Fibroblast of lung (primary cell): ENCODE data around the gene USP8. TPM values are rescaled to one million over a fixed set of nuclear protein-coding genes. Genes with fewer than 3 reads are reported as not detected.
"Not testable (repeated sequence)": the region's sequence is repeated elsewhere in the genome, so short reads cannot be mapped to it uniquely, and the experiment has no call there.

Experiments used
- DNase-seq, 2 donors: peaks; one replicate each; pipeline versions ENCODE4 v3.0.0 to v3.0.0-alpha.2; 2010; ENCODE audit warnings: low read depth in 2 of 2
- H2AFZ ChIP-seq: 2 replicates; pipeline ENCODE4 v1.5.1; 2012; ENCODE audit warnings: low read length, control low read depth, inconsistent platforms
- H3K27ac ChIP-seq: 2 replicates; pipeline ENCODE4 v1.5.1; 2011; ENCODE audit warnings: low read length, control low read depth; ENCODE audit not compliant: insufficient read depth
- H3K27me3 ChIP-seq: 2 replicates; pipeline ENCODE4 v1.5.1; 2011; ENCODE audit warnings: mild to moderate bottlenecking, low read length; ENCODE audit not compliant: control insufficient read depth, insufficient read depth
- H3K36me3 ChIP-seq: 2 replicates; pipeline ENCODE4 v1.5.1; 2011; ENCODE audit warnings: low read length; ENCODE audit not compliant: control insufficient read depth, insufficient read depth
- H3K4me1 ChIP-seq: 2 replicates; pipeline ENCODE4 v1.5.1; 2011; ENCODE audit warnings: low read length; ENCODE audit not compliant: control insufficient read depth, insufficient read depth; ENCODE audit errors: extremely low read depth
- H3K4me2 ChIP-seq: 2 replicates; pipeline ENCODE4 v1.5.1; 2011; ENCODE audit warnings: low read length, control low read depth; ENCODE audit not compliant: insufficient read depth; ENCODE audit errors: extremely low read depth
- H3K4me3 ChIP-seq, 4 experiments: fragments of 200-600 bp in 1 of 4; sonication (generic) in 1 of 4; replicated peaks in 1 of 4; 2 replicates each; pipeline ENCODE4 v1.5.1; 2011 to 2016; ENCODE audit warnings: low read length in 4 of 4, low read depth in 3 of 4, mild to moderate bottlenecking in 3 of 4, control low read depth in 2 of 4, inconsistent platforms in 1 of 4, mixed read lengths in 1 of 4; ENCODE audit not compliant: insufficient read depth in 1 of 4; ENCODE audit errors: control extremely low read depth in 1 of 4
- H3K79me2 ChIP-seq: 2 replicates; pipeline ENCODE4 v1.5.1; 2012; ENCODE audit warnings: mild to moderate bottlenecking, low read length, inconsistent platforms; ENCODE audit not compliant: control insufficient read depth, insufficient read depth
- H3K9ac ChIP-seq: 2 replicates; pipeline ENCODE4 v1.5.1; 2011; ENCODE audit warnings: mild to moderate bottlenecking, low read length, control low read depth; ENCODE audit not compliant: insufficient read depth
- H3K9me3 ChIP-seq: 2 replicates; pipeline ENCODE4 v1.5.1; 2012; ENCODE audit warnings: low read depth, low read length; ENCODE audit not compliant: control insufficient read depth, insufficient read depth
- H4K20me1 ChIP-seq: 2 replicates; pipeline ENCODE4 v1.5.1; 2011; ENCODE audit warnings: low read length; ENCODE audit not compliant: control insufficient read depth, insufficient read depth; ENCODE audit errors: extremely low read depth
- CTCF ChIP-seq, 2 donors: IDR thresholded peaks in 1 of 2; conservative IDR thresholded peaks in 1 of 2; 1 replicate in 1 of 2; 2 replicates in 1 of 2; pipeline ENCODE4 v1.5.1; 2011 to 2012; ENCODE audit warnings: low read length in 2 of 2, control low read depth in 1 of 2, inconsistent platforms in 1 of 2, low read depth in 1 of 2, mild to moderate bottlenecking in 1 of 2
- EZH2 ChIP-seq: IDR thresholded peaks from 2 replicates; pipeline ENCODE4 v1.5.1; 2012; ENCODE audit warnings: low read length, control low read depth, mild to moderate bottlenecking; ENCODE audit errors: missing control alignments
- polyA plus RNA-seq, 2 donors: library from polyadenylated mRNA; depleted of rRNA in 1 of 2; stranded (reverse) in 1 of 2; unstranded in 1 of 2; fragments of >200 nt; gene quantifications; 2 replicates each; pipeline ENCODE4 v1.2.1, GENCODE V29; 2011 to 2012; ENCODE audit warnings: missing spikeins in 1 of 2
- total RNA-seq: library from RNA; depleted of rRNA; stranded (reverse); fragments of >200 nt; gene quantifications from 2 replicates; pipeline ENCODE4 v1.2.1, GENCODE V29; 2014

Gene USP8
- total and polyA plus RNA-seq, 2 donors (not counting 1 experiment from before 2014, with no cell fraction given): 52.2 to 58.5 TPM

DNA sequence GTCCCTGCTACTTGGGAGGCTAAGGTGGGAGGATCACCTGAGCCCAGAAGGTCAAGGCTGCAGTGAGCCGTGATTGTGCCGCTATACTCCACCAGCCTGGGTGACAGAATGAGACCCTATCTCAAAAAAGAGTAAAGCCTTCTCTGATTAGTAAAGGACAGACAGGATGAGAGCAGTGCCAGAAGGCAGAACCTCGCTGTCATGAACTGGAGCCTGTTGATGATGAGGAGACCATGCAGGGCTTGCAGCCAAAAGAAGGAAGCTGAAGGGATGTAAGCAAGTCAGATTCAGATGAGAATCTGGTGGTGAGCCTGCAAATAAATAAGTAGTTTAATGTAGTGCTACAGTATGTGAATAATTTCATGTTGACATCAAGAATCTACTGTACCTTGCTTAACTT, 69.4 kb downstream of the USP8 start:
- Histone ChIP-seq H4K20me1 (no peaks in the 10 kb centered on the region), H2AFZ (no peak overlapping the region), H3K9me3 (no peaks in the 10 kb centered on the region), H3K4me3 (no peak overlapping the region), H3K36me3 (peaks cover 5% of the 10 kb centered on the region), H3K4me2 (no peak overlapping the region), H3K9ac (no peak overlapping the region), H3K4me1 (no peaks in the 10 kb centered on the region), H3K79me2 (no peaks in the 10 kb centered on the region), H3K27ac (no peak overlapping the region), H3K27me3 (no peaks in the 10 kb centered on the region)
- TF ChIP-seq CTCF (conservative IDR thresholded peaks at IDR 0.05 in 1 of 2, IDR thresholded peaks at IDR 0.05 in 1 of 2; ENCODE audit: low read depth in 1 of 2, low read length in 2 of 2) (no peak), EZH2 (no peak)
- no peak for DNase-seq

DNA sequence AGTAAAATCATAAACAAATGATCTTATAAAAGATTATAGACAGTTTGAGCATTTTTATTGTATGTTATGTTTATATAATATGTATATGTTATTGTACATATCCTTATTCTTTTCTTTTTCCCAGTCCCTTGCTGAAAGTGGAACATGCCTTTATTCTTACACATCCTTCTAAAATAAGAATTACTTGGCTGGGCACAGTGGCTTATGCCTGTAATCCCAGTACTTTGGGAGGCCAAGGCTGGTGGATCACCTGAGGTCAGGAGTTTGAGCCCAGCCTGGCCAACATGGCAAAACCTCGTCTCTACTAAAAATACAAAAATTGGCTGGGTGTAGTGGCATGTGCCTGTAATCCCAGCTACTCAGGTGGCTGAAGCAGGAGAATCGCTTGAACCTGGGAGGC, 70.3 kb downstream of the USP8 start:
- not testable (repeated sequence) for H3K4me3 ChIP-seq, H3K9me3 ChIP-seq, H3K27me3 ChIP-seq, H3K27ac ChIP-seq, H2AFZ ChIP-seq, H3K36me3 ChIP-seq, H3K4me1 ChIP-seq, DNase-seq, H4K20me1 ChIP-seq, H3K9ac ChIP-seq, H3K4me2 ChIP-seq, H3K79me2 ChIP-seq

GRCh38 chr15:50496692-50497091, 72.5 kb downstream of the USP8 start:
- Histone ChIP-seq H3K4me1 (no peaks in the 10 kb centered on the region), H3K27ac (no peak overlapping the region), H3K36me3 (peaks cover 3% of the 10 kb centered on the region), H3K27me3 (no peaks in the 10 kb centered on the region), H3K9ac (no peak overlapping the region), H3K4me3 (no peak overlapping the region), H3K79me2 (no peaks in the 10 kb centered on the region), H4K20me1 (no peaks in the 10 kb centered on the region), H2AFZ (no peak overlapping the region), H3K4me2 (no peak overlapping the region), H3K9me3 (no peaks in the 10 kb centered on the region)
- no peak for TF ChIP-seq CTCF (conservative IDR thresholded peaks at IDR 0.05 in 1 of 2, IDR thresholded peaks at IDR 0.05 in 1 of 2; ENCODE audit: low read depth in 1 of 2, low read length in 2 of 2)
- no peak for TF ChIP-seq EZH2
- DNase-seq: no peak

DNA sequence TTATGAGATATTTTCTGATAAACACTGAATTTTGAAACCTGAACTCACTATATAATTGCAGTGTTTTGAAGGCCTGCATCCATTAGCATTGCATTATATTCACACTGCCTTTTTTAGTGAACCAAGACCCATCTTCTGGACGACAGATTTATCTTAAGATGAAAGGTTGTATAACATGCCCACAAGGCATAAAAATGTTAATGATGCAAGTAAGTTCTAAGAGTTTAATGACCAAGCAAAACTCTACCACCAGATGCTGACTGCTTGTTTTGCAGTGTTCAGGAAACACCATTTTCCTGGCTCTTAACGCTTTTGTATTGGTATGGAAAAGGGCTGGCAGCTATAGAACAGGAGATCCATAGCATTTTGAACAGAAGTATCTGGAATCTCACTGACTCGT, 76.1 kb downstream of the USP8 start:
- H3K9me3 ChIP-seq: no peaks in the 10 kb centered on the region
- no peak overlapping the region for H3K27ac ChIP-seq
- H3K9ac ChIP-seq: no peak overlapping the region
- TF ChIP-seq EZH2 (no peak), CTCF (conservative IDR thresholded peaks at IDR 0.05 in 1 of 2, IDR thresholded peaks at IDR 0.05 in 1 of 2; ENCODE audit: low read depth in 1 of 2, low read length in 2 of 2) (no peak)
- no peak overlapping the region for H3K4me3 ChIP-seq
- no peaks in the 10 kb centered on the region for H3K27me3 ChIP-seq
- no peaks in the 10 kb centered on the region for H3K4me1 ChIP-seq
- no peak overlapping the region for H3K4me2 ChIP-seq
- H3K79me2 ChIP-seq: no peaks in the 10 kb centered on the region
- peaks cover 3% of the 10 kb centered on the region for H3K36me3 ChIP-seq
- no peak for DNase-seq
- H4K20me1 ChIP-seq: no peaks in the 10 kb centered on the region
- no peak overlapping the region for H2AFZ ChIP-seq
